Measurements from ENCODE around the gene RNF144A. TPM values are rescaled to one million over a fixed set of nuclear protein-coding genes. Genes with fewer than 3 reads are reported as not detected.

Gene RNF144A
- polyA plus RNA-seq, 10 donors, result 17.5 to 33.1 (median 22.6) TPM

- no peak for DNase-seq
These were observed 28.6 kb downstream of the RNF144A start for GRCh38 chr2:6945821-6946220.

DNA sequence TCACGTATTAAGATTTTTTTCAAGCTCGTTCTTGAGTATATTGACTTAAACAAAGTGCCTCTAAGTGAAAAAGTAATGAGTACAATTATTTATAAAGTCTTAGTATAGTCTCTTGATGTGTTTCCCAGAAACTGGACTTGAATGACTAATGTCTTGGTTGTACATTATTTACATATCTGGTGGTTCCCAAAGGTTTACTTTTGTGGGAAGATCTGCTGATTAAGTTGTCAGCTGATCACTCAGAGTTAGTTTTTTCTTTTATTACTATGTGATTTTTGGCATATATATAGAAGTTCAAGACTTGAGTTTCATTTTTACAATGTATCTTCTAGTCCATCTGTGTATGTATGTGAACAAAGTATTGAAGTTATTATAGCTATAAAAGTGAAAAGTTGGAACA, 29.5 kb downstream of the RNF144A start:
- peak; percentile 22 to 74 (median 59) for DNase-seq

- DNase-seq, result no peak
These were observed 30.9 kb downstream of the RNF144A start for GRCh38 chr2:6947929-6948676.

- DNase-seq, result no peak
These were observed 31.6 kb downstream of the RNF144A start for GRCh38 chr2:6948677-6949351.

- no peak for DNase-seq
These were observed 33.8 kb downstream of the RNF144A start for GRCh38 chr2:6951046-6951445.

DNA sequence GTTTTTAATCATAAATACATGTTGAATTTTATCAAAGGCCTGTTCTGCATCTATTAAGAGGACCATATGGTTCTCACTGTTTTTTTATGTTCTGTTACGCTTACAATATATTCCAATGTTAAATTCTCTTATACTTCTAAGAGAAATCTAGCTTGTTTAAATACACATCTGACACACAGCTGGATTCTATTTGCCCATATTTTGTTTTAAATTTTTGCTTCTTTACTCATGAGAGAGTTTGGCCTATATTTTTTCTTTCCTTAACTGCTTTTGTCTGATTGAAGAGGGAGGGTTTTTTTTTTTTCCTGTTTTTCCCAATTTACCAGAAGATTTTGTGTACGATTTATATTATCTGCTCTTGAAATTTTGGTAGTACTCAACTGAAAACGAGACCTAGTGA, 34.9 kb downstream of the RNF144A start:
- peak; percentile 17 to 37 (median 33) for DNase-seq

DNA sequence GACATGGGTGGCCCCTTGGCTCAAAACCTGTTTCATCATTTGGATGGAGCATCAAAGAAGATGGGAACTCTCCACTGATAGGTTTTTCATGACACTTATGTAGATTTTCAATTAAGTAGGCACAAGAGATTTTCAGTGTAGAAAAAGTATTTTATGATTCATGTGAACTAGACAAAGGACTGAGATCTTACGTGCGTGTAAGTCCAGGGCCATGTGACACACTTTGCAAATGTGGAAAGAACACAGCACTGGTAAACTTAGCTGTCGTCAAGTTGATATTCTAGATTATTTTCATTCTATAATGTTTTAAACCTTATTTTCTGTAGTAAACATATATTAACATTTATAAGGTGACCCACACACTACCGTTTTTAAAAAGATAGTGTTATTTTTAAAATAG, 37.4 kb downstream of the RNF144A start:
- no peak for DNase-seq

DNA sequence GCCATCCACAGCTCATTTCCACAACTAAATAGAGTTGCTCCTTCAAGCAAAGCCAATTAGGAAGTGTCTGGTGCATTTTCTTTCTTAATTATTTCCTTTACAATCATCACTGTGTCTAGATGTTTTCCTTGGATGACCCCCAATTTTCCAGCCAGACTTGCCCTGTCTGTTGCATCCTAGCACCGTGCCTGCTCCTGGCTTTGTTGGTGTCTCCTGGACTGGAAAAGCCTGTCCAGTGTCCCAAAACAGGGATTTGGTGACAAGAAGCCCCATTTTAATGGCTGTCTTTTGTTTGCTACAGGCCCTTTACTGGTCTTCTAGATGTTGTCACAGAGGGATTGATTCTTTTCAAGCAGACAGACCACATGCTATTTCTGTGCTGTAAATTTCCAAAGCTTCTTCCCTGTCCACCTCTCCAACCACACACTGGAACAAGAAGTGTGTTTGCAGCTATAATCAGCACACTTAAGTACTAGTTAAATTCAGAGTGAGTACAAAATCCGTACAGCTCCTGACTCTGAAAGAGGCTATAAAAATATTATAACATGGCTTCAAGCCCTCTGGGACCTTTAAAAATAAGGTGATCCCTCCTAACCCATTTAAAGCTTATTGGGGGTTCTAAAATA, 38.4 kb downstream of the RNF144A start:
- DNase-seq, result no peak

DNA sequence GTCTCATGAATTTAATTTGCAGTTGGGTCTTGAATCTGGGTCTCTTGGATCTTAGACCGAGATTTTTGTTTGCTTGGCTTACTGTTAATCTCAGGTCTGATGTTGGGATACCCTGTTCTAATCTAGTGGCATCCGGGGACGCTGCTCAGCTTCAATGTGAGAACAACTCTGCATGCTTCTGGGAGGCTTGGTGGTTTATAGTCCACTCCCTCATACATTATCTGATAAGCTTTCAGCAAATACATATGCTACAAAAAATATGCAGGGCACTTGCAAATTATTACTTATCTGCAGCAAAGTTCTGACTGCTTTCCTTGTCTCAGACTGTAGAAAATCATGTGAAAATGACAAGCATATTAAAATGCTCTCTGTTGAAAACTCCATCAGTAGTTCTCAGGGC, 39.4 kb downstream of the RNF144A start:
- no peak for DNase-seq

DNA sequence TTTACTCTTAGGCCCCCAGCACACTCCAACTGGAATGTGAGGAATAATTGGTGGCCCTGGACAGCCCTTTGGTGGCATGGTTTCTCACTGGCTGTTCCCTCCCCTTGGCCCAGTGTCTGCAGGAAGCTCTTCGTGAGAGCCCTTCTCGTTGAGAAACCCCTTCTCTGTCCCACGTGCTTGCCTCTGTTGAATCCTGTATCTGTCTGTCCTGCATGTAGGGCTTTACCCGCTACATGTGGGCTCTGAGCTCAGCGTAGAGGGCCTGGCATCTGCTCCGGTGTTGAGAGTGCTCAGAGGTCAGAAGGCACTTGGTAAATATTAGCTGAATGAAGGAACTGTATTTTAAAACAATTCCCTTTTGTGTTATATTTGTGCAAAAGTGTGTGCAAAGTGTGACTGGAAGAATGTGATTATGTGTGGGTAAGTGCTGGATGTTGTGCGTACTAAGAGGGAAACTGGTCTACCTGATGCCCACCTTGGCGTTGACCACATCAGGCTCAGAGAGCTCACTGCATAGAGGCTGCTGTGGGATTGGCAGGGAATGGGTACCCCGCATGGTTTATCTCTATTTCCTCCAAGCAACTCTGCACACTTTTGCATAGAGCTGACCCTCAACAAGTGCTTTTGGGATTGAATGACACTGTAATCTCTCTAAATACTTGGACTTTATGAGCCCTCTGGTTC, 40.0 kb downstream of the RNF144A start:
- DNase-seq, result no peak

DNA sequence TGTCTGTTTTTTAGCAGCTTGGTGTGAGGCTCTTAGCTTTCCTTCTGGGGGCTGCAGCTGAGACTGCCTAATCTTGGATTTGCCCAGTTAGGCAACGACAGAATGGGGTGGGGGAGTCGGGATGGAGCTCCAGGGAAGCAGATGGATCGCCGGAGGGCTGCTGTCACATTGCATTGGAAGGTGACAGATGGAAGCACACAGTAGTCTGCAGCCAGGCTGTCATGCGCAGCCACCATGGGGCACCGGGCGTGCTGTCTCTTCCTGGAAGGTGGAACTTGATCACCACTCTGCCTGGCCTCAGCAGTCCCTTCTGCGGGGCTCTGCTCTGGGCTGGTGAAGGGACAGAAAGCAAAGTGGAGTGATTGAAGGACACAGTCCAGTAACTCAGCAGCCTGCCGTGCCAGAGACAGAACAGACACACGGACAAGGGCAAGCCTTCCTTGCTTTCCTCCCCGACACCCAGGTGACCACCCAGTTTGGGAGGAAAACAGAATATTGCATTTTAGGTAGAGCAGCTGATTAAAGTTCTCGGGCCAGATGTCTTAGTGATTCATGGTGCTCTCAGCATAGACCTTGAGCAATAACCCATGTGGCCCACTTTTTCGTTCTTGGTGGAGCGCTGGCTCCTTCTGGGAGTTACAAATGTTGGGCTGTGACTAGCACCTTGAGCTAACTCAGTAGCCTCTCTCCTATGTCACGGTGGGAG, 40.9 kb downstream of the RNF144A start:
- DNase-seq, result no peak

DNA sequence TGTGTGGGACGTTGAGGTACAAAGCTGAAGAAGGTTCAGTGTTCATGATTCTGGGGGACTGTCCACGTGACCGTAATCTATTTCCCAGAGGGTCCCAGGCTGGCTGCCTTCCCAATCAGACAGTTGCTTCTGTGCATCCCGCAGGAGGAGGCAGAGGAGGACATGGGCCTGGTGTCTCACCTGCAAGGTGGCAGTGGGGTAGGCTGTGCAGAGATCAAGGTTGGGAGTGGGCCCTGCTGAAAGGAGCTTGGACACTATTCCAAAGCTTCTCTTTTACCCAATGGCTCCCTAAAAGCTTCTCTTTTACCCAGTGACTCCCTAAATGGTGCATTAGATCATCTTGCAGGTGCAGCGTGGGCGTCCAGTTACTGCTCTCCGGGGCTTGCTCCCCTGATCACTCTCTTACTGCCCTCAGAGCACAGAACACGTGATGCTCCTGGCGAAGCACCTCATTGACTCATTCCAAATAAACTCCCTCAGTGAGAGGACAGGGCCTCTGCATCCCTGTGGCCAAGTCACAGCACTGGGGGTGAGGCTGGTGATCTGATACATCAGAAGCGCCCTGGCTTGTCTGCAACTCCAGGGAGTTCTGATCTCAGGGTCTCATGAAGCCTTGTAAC, 41.5 kb downstream of the RNF144A start:
- DNase-seq, result peak in 1 of 3 donors; percentile 65

DNA sequence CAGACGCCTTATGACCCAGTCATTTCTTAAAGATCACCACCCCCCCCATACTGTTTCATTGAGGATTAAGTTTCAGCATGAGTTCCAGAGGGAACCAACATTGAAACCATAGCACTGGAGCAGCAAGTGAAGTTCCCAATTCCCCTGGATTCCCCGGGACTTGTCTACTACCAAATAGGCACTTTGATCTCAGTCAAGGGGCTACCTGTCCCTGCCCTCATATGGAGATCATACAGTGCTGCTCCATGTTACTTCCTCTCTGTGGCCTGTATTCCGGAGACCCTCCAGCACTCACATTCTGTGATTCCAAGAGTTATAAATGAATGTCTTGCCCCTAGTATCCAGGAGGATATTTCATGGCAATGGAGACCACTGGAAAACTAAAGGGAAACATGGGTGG, 42.5 kb downstream of the RNF144A start:
- no peak for DNase-seq

DNA sequence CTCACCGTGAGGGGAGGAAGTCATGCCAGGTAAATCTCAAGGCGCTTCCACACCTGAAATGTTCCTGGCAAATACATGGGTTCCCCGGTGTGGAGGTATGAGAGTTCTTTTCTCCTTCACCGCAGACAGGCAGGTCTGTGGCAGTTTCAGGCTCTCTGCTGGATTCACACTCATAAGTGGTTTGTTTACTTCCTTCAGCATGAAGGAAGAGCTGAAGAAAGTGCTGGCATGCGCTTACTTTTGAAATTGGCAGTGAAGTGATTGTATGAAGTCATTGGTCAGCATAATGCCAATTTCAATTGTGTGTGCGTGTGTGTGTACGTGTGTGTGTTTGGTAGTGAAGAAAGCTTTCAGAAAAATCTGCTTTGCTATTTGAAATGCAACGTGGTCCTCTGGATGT, 43.4 kb downstream of the RNF144A start:
- peak; percentile 53 to 89 (median 83) for DNase-seq

GRCh38 chr2:6963727-6964126, 46.5 kb downstream of the RNF144A start:
- no peak for DNase-seq

DNA sequence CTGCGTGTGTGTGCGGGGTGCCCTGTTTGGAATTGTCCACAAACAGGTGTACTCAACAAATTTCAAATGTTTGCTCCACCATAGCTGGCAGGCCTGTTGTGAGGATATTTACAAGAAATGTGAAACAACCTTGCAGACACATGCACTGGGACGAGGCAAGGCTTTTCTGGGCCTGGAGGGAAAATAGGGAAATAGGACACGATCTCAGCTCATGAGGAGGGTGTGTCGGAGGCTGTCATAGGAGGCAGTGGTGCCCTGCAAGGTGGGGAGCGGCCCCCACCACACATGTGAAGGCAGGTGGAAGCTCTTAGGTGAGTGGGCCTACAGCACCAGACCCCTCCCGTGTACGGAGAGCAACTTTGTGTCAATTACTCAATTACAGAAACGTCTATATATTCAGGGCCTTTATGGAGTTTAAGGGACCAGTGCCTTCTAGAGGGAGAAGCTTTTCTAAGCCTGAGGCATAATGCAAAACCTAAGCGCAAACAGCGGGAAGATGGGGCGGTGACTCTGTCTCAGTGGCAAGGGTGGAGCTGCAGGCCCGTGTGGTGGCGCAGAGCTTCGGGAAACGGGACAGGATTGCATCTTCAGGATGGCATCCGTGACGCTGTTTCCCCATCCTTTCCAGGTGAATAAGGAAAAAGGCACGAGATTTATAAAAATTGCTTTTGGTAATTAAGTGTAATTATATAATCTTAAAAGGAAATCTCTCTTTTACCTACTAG, 48.0 kb downstream of the RNF144A start:
- no peak for DNase-seq

DNA sequence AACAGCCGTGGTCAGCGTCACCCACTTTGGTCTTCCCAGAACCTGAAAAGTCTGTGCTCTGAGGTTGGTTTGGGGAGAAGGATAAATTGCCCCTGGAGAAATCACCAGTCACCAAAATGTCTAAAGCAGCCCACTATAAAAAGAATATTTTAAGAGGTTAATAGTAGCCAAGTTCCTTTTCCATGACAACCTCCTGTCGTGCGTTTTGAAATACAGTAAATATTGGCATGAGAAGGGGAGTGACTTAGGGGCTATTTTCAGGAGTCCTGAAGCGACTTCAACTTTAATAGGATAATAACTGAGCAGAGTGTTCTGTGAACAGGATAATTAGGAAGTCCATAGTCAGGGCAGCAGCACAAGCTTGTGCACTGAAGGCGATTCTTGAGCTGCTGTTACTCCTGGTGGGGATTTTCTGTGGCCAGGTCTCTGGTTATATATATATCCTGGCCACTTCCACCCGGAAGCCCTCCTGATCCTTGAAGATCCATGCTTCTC, 49.3 kb downstream of the RNF144A start:
- peak in 1 of 3 donors; percentile 32 for DNase-seq

- DNase-seq, result no peak
These were observed 50.1 kb downstream of the RNF144A start for GRCh38 chr2:6967301-6967700.

DNA sequence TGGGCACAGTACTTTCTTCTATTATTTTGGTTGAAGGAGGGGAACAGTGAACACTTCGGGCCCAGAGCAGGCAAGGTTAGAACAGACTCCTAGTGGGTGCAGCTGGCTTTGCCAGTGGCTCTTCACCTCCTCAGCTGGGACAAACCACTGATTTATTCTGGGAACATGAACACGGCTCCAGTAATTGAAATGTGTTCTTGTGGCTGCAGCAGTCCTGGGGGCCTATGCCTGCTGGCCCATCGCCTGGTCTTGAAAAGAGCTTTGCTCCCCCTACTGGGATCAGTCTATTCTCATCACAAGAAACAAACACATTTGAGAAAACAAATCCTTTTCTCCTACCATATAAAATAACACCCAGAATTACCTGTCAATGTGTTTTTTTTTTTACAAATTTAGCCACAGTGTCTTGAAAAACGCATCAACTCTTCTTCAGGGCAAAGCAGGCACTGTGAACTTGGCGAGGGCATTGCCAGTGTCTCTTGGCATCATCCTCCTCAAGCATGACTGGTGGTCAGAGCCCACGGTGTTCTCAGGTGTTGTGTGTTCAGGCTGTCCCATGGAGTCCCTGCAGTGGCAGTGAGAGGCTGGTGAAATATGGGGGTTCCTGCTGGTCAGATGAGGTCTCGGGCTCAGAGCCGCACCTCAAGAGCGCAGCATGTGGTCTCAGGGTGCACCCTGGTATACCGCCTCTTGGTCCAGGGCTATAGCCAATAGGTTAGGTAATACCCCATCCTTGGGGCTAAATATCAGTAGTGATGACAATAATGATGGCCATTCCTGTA, 51.3 kb downstream of the RNF144A start:
- DNase-seq, result peak; percentile 42 to 81 (median 72)

GRCh38 chr2:6970551-6970950, 53.3 kb downstream of the RNF144A start:
- DNase-seq, result no peak
